NCI-H2171 treated with DMSO at 0.1 percent for 48 hours (cell line): ENCODE data around the gene CDK5RAP2.
"Not testable (repeated sequence)": the region's sequence is repeated elsewhere in the genome, so short reads cannot be mapped to it uniquely, and the experiment has no call there.

Experiments used
- DNase-seq: peaks from one replicate; lab custom pipeline; 2025; lab: John Stamatoyannopoulos, UW

CDK5RAP2 gene

DNA sequence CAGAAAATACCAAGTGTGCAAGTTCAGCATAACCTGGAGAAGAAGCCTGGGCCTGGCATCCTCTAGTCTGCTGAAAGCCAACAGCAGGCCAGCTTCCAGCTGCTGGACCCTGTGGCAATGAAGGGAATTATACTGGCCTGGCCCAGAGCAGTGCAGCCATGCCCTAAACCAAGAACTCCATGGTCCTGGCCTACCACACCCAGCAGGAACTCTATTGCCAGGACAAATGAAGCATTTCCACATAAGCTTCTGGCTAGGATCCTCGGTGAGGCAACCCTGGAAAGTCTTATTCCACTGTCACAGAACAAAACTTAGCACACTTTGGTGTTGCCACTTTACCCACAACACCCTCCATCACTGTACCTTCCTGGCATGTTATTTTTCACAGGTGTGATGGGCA is 35.5 kb downstream of the CDK5RAP2 start:
- no peak for DNase-seq

DNA sequence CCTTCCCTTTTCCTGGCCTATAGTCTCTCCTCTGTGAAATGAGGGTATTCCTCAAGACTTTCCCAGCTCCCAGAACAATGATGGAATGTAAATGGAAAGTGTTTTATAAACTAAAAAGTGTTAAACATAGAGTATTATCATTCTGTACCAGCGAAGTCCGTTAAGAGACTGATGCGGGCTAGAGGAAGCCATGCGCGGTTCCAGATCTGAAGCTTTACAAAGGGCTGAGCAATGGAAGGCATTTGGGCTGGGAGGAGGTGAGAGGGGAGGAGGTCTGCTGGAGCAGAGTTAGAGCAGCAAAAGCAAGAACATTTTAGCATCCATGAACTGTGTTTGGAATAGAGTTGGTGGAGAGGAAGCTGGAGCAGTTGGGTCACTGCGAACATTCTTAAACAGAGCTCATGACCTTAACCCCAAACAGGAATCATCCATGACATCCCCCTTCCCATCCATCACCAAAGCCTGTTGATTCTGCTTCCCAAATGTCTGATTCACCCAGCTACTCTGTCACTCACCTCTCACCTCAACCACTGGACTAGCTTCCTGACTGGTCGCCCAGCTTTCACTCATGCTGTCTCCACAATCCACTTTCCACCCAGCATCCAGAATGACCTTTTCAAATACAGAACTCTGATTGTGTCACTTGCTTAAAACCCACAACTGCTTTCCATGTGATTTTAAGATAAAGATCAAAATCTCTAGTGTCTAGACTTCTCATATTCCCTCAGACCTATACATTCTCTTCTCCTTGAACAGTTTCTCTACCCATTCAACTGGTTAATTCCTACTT is 37.1 kb downstream of the CDK5RAP2 start:
- no peak for DNase-seq

DNA sequence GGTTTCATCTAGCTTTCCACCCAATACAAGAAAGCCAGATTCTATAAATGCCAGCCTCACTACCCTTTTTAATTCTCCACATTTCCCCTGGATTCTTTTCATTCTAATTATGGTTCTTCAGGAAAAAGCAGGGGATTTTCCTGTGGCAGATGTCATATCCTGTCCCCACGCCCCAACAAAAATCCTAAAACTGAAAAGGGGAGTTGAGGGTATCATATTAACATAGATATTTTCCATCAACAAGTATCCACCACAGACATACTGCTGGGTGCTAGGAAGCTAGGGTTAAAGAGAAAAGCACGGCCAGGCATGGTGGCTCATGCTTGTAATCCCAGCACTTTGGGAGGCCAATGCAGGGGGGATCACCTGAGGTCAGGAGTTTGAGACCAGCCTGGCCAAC is 38.0 kb downstream of the CDK5RAP2 start:
- DNase-seq = no peak

DNA sequence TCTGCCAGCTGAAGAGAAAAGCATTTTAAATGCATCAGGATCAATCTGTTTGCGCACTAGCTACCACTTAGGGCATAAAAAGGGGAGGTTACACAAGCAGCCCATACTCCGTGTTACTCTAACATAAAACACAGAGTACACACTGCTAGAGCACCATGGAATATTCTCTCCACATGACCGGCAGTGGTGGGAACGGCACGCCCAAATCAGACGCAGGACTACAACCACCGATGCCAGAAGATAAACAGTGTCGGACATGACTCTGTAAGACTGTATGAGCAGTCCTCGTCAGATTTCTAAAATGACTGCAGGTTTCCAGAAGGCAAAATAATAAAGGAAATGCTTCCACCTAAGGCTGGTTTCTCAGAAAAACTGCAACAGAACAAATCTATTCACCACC is 40.0 kb downstream of the CDK5RAP2 start:
- no peak for DNase-seq

DNA sequence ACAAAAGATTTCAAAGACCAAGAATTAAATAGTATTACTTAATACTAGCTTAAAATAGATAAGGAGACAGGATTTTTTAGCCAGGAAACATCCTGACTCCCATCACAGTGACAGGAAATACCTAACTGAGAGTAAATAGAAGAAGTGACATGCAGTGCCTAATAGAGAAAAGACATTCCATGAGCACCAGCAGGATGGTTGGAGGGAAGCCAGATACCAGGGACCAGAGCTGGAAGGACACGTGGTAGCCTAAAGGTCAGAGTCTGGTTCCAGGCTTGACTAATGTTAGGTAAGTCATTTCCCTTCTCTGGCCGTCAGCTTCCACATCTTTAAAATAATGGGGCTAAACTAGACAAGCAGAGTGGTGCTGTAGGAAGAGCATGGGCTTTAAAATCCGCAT is 41.6 kb downstream of the CDK5RAP2 start:
- DNase-seq = no peak

DNA sequence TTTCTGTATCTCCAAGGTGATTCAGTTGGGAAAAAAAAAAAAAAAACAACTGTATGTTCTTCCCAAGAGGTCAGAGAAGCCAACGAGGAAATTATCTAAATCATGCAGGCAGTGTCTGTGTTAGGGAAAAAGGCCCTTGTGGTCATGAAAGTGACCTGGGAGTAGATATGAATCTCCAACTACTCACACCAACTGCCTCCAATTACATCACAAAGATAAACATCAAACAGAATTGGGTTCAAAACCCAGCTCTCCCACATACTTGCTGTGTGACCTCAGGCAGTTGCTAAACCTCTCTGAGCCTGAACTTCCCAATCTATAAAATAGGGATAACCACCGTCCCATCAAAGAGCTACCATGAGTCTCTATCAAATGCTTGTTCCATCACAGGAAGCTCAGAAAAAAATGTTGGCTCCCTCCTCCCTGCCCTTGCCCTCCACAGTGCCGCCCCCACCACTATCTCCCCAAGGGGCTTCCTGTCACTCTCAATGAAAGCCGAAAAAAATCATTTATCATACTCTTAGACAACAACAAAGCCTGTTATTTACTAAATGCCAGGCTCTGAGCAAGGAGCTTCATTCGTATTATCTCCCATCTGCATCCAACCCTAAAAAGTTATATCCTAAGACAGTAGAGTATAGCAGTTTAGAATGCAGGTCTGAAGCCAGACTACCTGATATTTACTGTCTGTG is 42.9 kb downstream of the CDK5RAP2 start:
- no peak for DNase-seq

DNA sequence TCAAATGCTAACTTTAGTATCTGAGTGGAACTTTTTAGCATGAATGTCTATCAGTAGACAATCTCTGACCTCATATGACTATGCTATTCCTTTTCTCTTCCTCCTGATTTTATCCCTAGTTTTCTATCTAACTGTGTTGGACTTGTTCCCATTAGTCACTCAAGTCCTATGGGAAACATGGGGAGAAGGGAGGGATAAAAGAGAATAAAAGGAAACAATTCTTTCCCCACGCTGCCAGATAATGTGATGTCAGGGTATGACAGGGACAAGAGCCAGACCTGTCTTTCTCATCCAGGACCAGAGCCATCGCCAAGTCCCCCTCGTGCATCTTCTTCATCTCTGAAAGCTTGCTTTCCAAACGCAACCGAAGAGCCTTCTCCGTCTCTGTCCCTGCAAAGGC is 43.9 kb downstream of the CDK5RAP2 start:
- DNase-seq = no peak

DNA sequence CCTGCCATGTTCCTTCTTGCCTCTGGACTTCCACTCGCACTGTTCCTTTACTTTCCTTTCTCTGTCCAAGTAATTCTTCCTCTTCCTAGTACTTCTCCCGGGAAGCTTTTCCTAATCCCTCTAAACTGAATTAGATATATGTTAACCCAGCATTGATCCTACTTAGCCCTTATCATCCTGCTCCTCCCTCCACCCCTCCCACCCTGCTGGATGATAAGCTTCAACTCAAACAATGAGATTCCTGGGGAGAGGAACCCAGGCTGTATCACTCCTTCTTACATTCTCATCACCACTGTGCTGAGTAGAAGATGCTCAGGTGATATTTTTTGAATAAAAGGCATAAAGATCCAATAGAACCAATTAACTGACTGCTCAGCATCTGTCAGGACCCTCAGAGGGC is 45.7 kb downstream of the CDK5RAP2 start:
- no peak for DNase-seq

DNA sequence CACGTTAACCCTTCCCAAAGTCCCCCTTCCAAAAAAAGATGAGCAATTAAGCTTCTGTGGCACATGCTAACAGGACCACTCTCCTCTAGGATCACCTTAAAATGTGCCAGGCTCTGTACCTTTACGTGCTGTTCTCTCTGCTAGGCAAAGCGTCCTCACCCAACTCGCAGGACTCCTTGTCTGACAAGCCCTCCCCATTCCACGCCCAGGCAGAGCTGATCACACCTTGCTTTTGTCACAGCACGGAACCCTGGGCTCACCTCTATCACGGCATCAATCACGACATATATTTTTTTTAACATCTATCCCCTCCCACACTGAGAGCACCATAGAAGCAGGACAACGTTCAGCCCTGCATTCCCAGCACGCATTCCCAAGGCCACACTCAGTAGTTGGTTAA is 47.1 kb downstream of the CDK5RAP2 start:
- DNase-seq = no peak

DNA sequence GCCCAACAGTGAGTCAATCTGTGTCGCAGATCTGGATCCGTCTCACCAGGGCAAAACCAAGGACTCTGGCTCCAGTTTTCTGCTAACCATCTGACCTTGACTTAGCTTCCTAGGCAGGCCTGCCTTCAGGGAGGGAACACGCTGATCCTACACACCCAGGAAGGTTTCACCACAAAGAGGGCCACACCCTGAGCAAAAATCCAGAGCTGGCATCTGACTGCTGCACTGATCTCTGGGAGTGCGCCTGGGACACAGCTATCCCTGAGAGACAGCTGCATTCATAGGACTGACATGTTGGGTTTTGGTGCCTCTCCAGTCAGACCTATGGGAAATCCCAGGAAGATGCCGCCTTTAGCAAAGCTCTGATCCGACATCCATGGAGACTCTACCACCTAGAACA is 47.5 kb downstream of the CDK5RAP2 start:
- DNase-seq = no peak

DNA sequence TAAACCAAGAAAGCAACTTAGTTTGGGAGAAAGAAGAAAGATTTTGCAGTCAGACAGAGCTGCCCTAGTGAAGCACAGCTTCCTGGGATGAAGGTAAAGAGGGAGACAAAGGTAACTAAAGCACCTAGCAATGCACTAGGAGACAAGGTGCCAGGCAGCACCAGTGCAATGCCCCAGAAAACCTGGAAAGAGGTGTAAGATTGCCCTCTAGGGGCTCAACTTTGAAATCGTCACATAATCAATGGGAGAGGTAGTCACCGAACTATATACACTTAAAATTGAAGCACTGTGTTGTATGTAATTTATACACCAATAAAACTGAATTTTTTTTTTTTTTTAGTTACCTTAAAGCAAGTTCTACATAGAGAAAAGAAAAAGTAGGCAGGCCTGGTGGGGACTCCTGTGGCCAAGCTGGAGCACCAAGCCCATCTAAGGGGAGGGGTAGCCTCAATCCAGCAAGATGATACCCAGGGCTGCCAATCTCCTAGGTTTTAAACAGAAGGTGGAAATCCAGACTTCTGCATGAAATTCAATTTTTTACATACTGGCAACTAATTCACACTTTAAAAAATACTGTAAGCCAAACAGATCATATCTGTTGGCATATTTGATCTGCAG is 48.2 kb downstream of the CDK5RAP2 start:
- peak; percentile 72 for DNase-seq

DNA sequence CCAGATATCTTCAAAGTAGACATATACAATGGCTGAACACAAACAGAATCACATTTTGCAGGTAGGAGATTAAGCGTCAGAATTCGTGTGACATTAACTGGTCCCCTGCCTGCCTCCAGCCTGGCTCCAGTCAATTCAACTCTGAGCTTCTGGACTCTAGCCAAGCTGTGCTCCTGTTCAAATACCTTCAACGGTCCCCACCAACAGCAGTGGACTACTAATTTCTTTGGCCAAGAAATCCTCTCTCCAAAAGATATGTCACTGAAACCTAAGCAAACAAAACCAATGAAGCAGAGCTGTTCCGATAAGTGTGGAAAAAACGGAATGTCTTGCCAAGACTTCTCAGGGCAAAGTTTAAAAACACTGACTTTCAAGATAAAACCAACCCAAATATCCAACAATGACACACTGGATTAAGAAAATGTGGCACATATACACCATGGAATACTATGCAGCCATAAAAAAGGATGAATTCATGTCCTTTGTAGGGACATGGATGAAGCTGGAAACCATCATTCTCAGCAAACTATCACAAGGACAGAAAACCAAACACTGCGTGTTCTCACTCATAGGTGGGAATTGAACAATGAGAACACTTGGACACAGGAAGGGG is 49.6 kb downstream of the CDK5RAP2 start:
- DNase-seq = not testable (repeated sequence)

DNA sequence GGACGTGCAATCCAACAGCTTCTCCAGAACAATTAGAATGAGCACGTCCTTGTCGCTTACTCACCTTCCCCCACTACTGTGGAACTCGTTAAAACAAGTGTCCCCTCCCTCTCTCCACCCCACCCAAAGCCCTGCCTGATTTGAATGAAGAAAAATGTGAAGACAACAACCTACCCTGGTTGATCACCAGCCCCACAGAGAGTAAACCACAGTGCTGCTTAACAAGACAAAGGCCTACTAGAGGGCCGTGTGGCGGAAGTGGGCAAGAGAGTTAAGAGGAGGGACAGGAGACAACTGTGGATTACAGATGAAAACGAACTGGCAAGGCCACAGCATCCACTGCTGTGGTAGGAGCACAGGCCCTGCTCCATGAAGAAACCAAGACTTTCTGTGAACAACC is 51.1 kb downstream of the CDK5RAP2 start:
- no peak for DNase-seq

DNA sequence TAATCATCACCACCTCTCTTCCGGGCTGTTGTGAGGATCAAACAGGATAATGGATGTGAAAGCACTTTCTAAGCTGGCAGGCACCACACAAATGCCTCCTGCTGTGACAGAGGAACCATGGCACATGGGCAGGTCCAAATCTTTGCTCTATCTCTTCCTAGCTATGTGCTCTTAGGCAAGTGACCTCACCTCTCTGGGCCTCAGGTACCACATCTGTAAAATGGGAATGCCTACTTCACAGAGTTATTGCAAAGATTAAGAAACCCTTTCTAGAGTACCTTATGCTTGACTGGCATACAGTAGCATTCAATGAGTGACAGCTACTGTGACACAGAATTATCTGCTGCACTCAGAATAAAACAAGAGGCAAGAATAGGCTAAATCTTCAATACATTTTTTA is 51.6 kb downstream of the CDK5RAP2 start:
- no peak for DNase-seq

DNA sequence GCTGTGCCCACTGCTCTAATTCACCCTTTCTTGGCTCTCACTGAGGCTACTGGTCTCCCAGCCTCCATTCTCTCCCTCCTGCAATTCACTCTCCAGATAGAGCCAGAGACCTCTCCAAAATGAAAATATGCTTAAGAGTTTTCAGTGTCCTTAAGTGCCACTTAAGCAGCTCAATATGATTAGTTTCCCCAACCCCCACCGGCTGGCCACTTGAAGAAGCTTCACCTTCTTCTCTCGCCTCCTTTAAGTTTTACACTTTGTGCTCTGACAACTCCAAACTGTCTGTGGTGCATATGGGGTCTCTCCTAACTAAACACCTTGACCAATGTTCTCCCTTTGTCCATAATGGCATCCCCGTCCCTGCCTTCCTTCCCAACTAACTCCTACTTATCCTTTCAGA is 53.4 kb downstream of the CDK5RAP2 start:
- DNase-seq = no peak

DNA sequence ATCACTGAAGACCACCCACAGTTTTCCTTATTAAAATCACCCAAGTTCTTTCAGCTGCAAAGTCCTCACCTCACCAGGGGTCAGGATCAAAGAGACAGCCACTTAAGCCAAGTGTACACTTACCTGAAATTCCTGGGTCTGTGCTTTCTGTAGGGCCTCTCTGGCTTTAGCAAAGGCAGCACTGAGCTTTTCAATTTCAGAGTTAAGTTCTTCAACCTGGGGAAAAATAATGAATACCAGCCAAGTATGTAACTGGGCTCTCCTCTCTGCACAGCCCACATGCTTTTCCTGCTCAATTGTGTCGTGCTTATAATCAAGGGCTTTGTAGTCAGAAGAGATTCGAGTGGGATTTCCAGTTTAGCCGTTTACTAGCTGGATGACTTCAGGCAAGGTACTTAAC is 55.1 kb downstream of the CDK5RAP2 start:
- no peak for DNase-seq

DNA sequence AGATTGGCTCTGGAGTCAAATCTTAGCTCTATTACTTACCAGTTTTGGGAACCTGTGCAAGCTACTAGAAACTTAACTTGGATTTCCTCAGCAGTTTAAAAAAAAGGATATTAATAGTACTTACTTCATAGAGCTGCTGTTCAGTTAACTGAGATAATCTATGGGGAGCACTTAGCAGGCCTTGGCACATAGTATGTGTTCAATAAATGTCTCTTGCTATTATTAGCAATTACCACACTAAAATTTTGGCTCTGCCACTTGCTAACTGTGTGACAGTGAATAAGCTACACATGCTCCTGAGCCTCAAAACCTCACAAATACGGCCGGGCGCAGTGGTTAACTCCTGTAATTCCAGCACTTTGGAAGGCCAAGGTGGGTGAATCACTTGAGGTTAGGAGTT is 55.9 kb downstream of the CDK5RAP2 start:
- no peak for DNase-seq

DNA sequence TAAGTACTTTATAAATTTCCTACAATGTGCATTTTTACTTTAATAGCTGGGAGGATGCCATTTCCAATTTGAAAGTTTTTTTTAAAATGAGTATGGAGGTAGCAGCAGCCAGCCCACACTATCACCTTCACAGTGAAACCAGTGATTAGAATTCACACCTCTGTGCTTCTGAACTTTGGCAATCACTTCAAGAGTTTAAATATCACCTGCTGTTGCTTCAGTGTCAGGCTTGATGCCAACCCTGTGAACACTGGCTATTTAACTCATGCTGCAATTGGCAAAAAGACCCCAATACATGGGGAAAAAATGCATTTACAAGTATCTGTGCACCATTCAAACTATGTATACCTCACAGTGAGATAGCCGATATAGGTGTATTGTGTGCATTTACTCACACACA is 57.4 kb downstream of the CDK5RAP2 start:
- DNase-seq = no peak

DNA sequence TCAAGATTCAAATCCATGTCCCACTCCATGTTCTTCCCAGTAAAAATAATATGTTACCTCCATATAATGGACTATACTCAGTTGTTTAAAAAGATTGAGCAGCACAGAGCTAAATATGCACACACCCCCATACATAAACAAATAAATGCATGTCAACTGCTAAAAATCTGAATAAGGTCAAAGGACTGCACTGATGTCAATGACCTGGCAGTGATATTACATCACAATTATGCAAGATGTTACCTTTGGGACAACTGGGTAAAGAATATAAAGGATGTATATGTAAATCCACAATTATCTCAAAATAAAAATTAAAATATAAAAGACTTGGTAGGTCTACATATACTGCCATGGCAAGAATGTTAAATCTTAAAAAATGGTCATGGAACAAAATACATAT is 57.9 kb downstream of the CDK5RAP2 start:
- no peak for DNase-seq

DNA sequence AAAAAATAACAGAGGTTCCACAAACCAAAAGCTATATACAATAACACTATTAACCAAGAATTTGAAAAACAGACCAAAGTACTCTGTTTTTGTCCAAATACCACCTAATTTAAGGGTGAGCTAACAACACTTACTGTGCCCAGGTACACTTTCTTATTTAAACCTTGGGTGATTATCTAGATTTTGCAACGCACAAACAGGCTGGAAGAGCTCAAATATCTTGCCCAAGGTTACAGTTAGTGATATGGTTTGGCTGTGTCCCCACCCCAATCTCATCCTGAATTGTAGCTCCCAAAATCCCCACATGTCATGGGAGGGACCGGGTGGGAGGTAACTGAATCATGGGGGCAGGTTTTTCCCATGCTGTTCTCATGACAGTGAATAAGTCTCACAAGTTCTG is 58.9 kb downstream of the CDK5RAP2 start:
- DNase-seq = no peak

DNA sequence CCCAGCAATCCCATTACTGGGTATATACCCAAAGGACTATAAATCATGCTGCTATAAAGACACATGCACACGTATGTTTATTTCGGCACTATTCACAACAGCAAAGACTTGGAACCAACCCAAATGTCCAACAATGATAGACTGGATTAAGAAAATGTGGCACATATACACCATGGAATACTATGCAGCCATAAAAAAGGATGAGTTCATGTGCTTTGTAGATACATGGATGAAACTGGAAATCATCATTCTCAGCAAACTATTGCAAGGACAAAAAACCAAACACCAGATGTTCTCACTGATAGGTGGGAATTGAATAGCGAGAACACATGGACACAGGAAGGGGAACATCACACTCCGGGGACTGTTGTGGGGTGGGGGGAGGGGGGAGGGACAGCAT is 64.0 kb downstream of the CDK5RAP2 start:
- not testable (repeated sequence) for DNase-seq

DNA sequence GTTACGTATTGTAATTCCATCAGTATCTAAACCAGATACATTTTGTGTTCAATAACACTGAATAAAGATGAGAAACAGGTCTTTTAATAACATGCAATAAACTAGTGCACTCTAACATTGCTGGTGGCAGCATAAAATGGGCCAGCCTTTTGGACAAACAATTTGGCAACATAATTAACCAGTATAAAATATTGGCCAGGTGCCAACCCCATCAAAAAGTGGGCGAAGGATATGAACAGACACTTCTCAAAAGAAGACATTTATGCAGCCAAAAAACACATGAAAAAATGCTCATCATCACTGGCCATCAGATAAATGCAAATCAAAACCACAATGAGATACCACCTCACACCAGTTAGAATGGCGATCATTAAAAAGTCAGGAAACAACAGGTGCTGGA is 64.5 kb downstream of the CDK5RAP2 start:
- DNase-seq = not testable (repeated sequence)

DNA sequence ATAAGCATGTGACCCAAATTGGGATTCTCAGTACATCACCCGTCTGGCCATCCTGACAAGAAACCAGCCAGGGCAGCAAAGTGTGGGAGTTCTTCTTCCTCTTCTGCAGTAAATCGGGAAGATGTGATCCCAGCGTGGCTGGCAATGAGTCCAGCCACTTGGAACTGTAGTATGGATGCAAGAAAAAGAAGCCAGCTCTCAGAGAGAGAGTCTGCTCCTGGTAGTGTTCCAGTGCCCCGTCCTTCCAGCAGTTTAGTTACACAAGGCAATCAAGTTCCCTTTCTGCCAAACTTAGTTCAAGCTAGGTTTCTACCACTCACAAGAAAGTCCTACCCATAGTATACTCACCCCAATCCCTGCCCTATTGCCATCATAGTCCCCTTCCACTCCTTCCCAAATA is 65.6 kb downstream of the CDK5RAP2 start:
- DNase-seq = no peak
